B cell (primary cell): ENCODE results near the gene POU1F1.

Source experiments
- EZH2 ChIP-seq: IDR thresholded peaks from 2 replicates; pipeline ENCODE4 v1.6.1; 2012; ENCODE audit warnings: borderline replicate concordance, low read depth, mild to moderate bottlenecking, moderate library complexity, low read length; ENCODE audit not compliant: insufficient read depth, poor library complexity, severe bottlenecking
- TF ChIP-seq, protein P1 (sequence below): fragments of 200-600 bp; IDR thresholded peaks from one replicate; pipeline ENCODE4 v1.8.0; 2022; ENCODE audit warnings: antibody characterized with exemption, mild to moderate bottlenecking

DNA sequence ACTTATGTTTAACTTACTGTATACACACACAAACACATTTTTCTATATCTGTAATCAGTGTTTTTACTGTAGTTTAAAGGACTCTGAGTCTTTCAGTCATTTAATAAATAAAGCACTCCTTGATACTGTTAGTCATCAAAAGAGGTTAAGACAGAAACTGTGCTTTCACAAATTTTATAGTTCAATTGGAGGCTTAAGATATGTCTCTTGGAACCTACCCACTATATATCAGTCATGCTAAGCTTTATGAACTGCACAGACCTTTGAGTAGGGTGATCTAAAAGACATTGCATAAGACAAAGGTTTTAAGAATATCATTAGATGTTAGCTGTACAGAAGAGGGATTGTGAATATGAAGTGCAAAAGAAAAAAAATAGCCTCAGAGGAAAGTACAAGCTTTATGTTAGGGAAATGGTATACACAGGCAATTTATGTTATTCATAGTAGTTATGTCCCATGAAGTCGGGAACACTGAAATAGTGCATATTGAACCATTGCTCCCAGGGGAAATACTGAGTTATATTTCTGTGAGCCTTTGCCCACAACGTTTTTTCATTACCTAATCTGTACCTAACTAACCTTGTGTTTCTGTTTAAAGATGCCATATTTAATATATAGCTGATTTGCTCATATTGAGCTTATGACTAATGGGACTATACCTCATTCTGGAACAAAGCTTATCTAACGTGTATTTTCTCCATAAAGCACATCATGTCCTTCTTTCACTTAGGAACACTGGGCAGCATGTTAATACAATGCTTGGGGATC lies 29.5 kb downstream of the POU1F1 start:
- TF ChIP-seq, protein P1, sequence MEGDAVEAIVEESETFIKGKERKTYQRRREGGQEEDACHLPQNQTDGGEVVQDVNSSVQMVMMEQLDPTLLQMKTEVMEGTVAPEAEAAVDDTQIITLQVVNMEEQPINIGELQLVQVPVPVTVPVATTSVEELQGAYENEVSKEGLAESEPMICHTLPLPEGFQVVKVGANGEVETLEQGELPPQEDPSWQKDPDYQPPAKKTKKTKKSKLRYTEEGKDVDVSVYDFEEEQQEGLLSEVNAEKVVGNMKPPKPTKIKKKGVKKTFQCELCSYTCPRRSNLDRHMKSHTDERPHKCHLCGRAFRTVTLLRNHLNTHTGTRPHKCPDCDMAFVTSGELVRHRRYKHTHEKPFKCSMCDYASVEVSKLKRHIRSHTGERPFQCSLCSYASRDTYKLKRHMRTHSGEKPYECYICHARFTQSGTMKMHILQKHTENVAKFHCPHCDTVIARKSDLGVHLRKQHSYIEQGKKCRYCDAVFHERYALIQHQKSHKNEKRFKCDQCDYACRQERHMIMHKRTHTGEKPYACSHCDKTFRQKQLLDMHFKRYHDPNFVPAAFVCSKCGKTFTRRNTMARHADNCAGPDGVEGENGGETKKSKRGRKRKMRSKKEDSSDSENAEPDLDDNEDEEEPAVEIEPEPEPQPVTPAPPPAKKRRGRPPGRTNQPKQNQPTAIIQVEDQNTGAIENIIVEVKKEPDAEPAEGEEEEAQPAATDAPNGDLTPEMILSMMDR = no peak
- no peak for TF ChIP-seq EZH2
